Thymus (tissue), 2 donors: Measurements from ENCODE around the gene SWT1. TPM values are rescaled to one million over a fixed set of nuclear protein-coding genes. Genes with fewer than 3 reads are reported as not detected.

Source experiments
- polyA plus RNA-seq: library from polyadenylated mRNA; stranded (reverse); fragments of 200-250 nt; gene quantifications from one replicate; pipeline ENCODE4 v1.2.3, GENCODE V29; 2013
- total RNA-seq: library from RNA; stranded (reverse); fragments of 120-200 nt; gene quantifications from one replicate; pipeline ENCODE4 v1.2.4, GENCODE V29; 2013
- donor health status: healthy.

The SWT1 gene
- total and polyA plus RNA-seq, 2 donors, result 6.8 to 8.3 TPM

Other genes starting within 250 kb of the SWT1 start
- gene NIBAN1, start 182.7 kb upstream of the SWT1 start, total RNA-seq, result 14.3 TPM
- 21.4 TPM for gene NIBAN1, start 182.7 kb upstream of the SWT1 start, polyA plus RNA-seq
- 19.3 TPM for gene RNF2, start 111.6 kb upstream of the SWT1 start, total RNA-seq
- gene RNF2, start 111.6 kb upstream of the SWT1 start, polyA plus RNA-seq, result 9.8 TPM
- gene TRMT1L, start 214 bp upstream of the SWT1 start, total RNA-seq, result 15.6 TPM
- gene TRMT1L, start 214 bp upstream of the SWT1 start, polyA plus RNA-seq, result 18.9 TPM
- 69.7 TPM for gene IVNS1ABP, start 160.1 kb downstream of the SWT1 start, total RNA-seq
- gene IVNS1ABP, start 160.1 kb downstream of the SWT1 start, polyA plus RNA-seq, result 70.0 TPM